Mucosa of stomach (tissue), 1 donor: Measurements from ENCODE around the gene ALS2.
"Not testable (repeated sequence)": the region's sequence is repeated elsewhere in the genome, so short reads cannot be mapped to it uniquely, and the experiment has no call there.

Experiments used
- H3K27me3 ChIP-seq: one replicate; pipeline ENCODE4 v1.7.0; 2013; ENCODE audit warnings: mild to moderate bottlenecking, low read length; ENCODE audit not compliant: control insufficient read depth, insufficient read depth
- H3K36me3 ChIP-seq: one replicate; pipeline ENCODE4 v1.7.0; 2013; ENCODE audit warnings: low read length; ENCODE audit not compliant: control insufficient read depth, insufficient read depth
- H3K4me1 ChIP-seq: one replicate; pipeline ENCODE4 v1.7.0; 2013; ENCODE audit warnings: mild to moderate bottlenecking, low read length; ENCODE audit not compliant: control insufficient read depth, insufficient read depth
- H3K4me3 ChIP-seq: one replicate; pipeline ENCODE4 v1.7.0; 2013; ENCODE audit warnings: low read length
- H3K9ac ChIP-seq: one replicate; pipeline ENCODE4 v1.7.0; 2013; ENCODE audit warnings: mild to moderate bottlenecking, low read length, moderate library complexity
- H3K9me3 ChIP-seq: one replicate; pipeline ENCODE4 v1.7.0; 2013; ENCODE audit warnings: mild to moderate bottlenecking, low read length, moderate library complexity; ENCODE audit not compliant: control insufficient read depth
- donor health status: Pancreatic carcinoma.

Gene ALS2

DNA sequence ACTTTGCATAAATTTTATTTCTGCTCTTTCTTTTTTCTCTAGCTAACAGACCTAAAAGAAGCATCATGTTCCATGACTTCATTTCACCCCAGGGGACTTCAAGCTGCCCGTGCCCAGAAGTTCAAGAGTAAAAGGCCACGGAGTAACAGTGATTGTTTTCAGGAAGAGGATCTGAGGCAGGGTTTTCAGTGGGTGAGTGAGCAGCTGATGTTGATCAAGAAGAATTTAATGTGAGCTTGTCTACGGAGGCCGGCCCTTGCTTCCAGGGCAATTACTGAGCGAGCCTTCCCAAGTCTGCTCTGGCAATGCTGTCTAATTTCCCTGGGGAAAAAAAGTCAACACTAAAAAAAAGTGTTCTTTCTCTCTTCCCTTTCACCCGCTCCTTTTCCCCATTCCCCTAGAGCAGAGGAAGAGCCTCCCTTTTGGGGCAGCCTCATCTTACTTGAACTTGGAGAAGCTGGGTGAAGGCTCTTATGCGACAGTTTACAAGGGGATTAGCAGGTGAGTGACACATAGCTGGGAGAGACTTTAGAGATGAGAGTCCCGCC lies 26.8 kb upstream of the ALS2 start:
- Histone ChIP-seq H3K9ac (no peak overlapping the region), H3K36me3 (no peaks in the 10 kb centered on the region), H3K9me3 (no peaks in the 10 kb centered on the region), H3K27me3 (no peaks in the 10 kb centered on the region), H3K4me1 (no peaks in the 10 kb centered on the region), H3K4me3 (no peak overlapping the region)

- Histone ChIP-seq H3K36me3 (no peaks in the 10 kb centered on the region), H3K4me1 (no peaks in the 10 kb centered on the region), H3K4me3 (no peak within 1 kb of the TSS), H3K9me3 (no peaks in the 10 kb centered on the region), H3K27me3 (no peaks in the 10 kb centered on the region), H3K9ac (no peak within 1 kb of the TSS)
Observed at GRCh38 chr2:201806442-201807170, 25.9 kb upstream of the ALS2 start, which contains the start of gene CDK15. Gene CDK15, plus strand, starts transcription at chr2:201806537. Its CDS starts 128 bp downstream, at chr2:201806665.

DNA sequence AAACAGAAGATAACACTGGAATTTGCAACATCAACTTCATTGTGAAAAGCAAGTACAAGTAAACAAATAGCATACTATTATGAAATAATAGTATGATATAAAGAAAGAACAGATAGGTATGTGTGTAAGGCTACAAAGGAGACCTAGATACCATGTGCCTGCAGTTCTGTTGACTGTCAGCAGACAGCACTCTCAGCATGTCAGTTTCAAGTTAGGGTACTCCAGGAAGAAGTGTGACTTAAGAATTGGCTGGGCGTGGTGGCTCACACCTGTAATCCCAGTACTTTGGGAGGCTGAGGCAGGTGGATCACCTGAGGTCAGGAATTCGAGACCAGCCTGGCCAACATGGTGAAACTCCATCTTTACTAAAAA lies 18.2 kb upstream of the ALS2 start:
- H3K4me1 ChIP-seq, H3K9me3 ChIP-seq, H3K9ac ChIP-seq, H3K36me3 ChIP-seq, H3K27me3 ChIP-seq, H3K4me3 ChIP-seq: not testable (repeated sequence)

- no peaks in the 10 kb centered on the region for H3K4me1 ChIP-seq
- H3K36me3 ChIP-seq = no peaks in the 10 kb centered on the region
- no peaks in the 10 kb centered on the region for H3K9me3 ChIP-seq
- H3K27me3 ChIP-seq = no peaks in the 10 kb centered on the region
- H3K4me3 ChIP-seq = no peak overlapping the region
- H3K9ac ChIP-seq = no peak overlapping the region
Observed at GRCh38 chr2:201798252-201798913, 17.6 kb upstream of the ALS2 start.

- Histone ChIP-seq H3K9me3 (no peaks in the 10 kb centered on the region), H3K4me1 (no peaks in the 10 kb centered on the region), H3K9ac (no peak overlapping the region), H3K27me3 (no peaks in the 10 kb centered on the region), H3K36me3 (no peaks in the 10 kb centered on the region), H3K4me3 (no peak overlapping the region)
Observed at GRCh38 chr2:201797175-201797840, 16.6 kb upstream of the ALS2 start.

GRCh38 chr2:201796478-201796865 lies 15.7 kb upstream of the ALS2 start:
- H3K27me3 ChIP-seq = no peaks in the 10 kb centered on the region
- no peaks in the 10 kb centered on the region for H3K4me1 ChIP-seq
- H3K9me3 ChIP-seq = no peaks in the 10 kb centered on the region
- no peaks in the 10 kb centered on the region for H3K36me3 ChIP-seq
- no peak overlapping the region for H3K9ac ChIP-seq
- no peak overlapping the region for H3K4me3 ChIP-seq

DNA sequence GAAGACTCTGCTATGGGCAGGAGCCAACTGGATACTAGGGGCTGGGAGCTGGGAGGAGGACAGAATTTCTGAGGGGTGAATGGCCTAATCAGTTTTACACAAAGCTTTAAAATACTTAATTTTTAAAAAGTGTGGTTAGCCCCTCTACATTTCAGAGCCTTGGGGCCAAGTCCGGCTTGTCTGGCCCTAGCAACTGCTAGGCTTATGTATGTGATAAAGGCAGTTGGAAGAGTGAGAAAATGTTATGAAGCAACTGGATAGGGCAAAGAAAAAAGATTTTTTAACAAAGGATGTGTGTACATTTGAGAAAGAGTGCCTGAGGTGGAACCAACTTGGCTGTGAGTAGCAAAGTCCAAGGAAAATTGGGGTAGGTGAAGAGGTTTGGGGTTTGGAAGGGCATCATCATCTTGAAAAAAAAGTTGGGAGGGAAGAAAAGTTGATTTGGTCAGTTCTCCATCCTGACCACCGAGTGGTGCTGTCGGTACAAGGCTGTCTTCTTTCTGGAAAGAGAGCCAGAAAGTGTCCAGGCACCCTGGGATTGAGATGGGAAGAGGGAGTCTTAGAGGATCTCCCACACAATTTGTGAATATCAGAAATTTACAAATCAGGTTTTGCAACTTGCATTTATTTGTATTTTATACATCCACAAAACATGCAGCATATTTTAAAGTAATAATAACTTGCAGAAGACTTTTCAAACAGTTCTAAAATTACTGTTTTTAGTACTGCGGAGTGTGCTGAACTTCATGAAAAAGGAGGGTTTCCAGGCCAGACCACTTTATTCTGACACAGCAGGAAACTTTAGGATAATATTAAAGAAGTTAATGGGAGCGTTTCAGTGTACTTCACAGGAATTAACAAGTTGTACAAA lies 15.1 kb upstream of the ALS2 start:
- Histone ChIP-seq H3K9me3 (no peaks in the 10 kb centered on the region), H3K27me3 (no peaks in the 10 kb centered on the region), H3K36me3 (no peaks in the 10 kb centered on the region), H3K4me1 (no peaks in the 10 kb centered on the region), H3K4me3 (no peak overlapping the region), H3K9ac (no peak overlapping the region)

DNA sequence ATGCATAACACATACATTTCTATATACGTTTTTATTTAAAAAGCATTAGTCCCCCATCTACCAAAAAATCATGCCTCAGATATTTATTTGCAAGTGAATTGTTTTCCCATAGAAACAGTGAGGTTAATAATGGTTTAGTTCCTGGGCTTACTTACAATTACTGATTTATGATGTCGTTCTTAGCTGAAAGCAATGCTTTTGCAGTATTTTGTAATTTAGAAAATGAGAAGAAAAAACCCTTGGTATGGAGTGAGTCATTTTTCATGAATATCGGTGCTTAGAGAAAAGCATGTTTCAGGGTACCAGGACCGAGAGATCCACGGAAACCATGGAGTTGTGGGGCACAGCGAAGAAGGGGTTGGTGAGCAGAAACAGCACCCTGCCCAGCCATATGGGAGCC lies 13.6 kb upstream of the ALS2 start:
- H3K36me3 ChIP-seq = no peaks in the 10 kb centered on the region
- no peaks in the 10 kb centered on the region for H3K27me3 ChIP-seq

GRCh38 chr2:201793631-201794030 lies 12.9 kb upstream of the ALS2 start:
- Histone ChIP-seq H3K36me3 (no peaks in the 10 kb centered on the region), H3K4me1 (no peaks in the 10 kb centered on the region), H3K4me3 (no peak overlapping the region), H3K27me3 (no peaks in the 10 kb centered on the region), H3K9me3 (no peaks in the 10 kb centered on the region), H3K9ac (no peak overlapping the region)

More for the DNA sequence above, 13.6 kb upstream of the ALS2 start:
- H3K4me1 ChIP-seq = no peaks in the 10 kb centered on the region
- no peaks in the 10 kb centered on the region for H3K9me3 ChIP-seq
- H3K4me3 ChIP-seq = no peak overlapping the region
- no peak overlapping the region for H3K9ac ChIP-seq

DNA sequence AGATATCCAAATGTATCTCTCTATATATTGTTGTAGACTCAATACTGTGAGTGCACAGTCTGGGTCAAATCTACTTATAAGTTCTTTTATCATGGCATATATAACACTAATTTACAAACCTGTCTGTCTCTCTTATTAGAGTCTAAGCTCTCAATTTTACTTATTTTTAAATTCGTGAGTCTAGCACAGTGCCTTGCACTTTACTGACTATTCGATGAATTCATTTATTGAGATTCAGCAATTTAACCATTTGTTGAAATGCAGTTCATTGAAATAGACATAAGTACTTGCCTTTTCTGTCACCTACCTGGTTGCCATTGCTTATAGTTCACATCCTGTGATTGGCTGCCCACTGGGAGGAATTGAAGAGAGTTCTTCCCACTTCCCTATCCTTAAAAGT lies 10.3 kb upstream of the ALS2 start:
- H3K9ac ChIP-seq = no peak overlapping the region
- H3K9me3 ChIP-seq = no peaks in the 10 kb centered on the region
- H3K4me3 ChIP-seq = no peak overlapping the region
- H3K36me3 ChIP-seq = no peaks in the 10 kb centered on the region
- no peaks in the 10 kb centered on the region for H3K4me1 ChIP-seq
- H3K27me3 ChIP-seq = no peaks in the 10 kb centered on the region

GRCh38 chr2:201790291-201790690 lies 9.6 kb upstream of the ALS2 start:
- no peaks in the 10 kb centered on the region for H3K27me3 ChIP-seq
- no peaks in the 10 kb centered on the region for H3K9me3 ChIP-seq
- H3K36me3 ChIP-seq = no peaks in the 10 kb centered on the region
- no peaks in the 10 kb centered on the region for H3K4me1 ChIP-seq
- H3K4me3 ChIP-seq = no peak overlapping the region
- H3K9ac ChIP-seq = no peak overlapping the region
